Measurements from ENCODE around the gene CYB561D2.
A peak's percentile ranks its signal among the peaks of the same experiment; 100 is the strongest.

Gene CYB561D2

DNA sequence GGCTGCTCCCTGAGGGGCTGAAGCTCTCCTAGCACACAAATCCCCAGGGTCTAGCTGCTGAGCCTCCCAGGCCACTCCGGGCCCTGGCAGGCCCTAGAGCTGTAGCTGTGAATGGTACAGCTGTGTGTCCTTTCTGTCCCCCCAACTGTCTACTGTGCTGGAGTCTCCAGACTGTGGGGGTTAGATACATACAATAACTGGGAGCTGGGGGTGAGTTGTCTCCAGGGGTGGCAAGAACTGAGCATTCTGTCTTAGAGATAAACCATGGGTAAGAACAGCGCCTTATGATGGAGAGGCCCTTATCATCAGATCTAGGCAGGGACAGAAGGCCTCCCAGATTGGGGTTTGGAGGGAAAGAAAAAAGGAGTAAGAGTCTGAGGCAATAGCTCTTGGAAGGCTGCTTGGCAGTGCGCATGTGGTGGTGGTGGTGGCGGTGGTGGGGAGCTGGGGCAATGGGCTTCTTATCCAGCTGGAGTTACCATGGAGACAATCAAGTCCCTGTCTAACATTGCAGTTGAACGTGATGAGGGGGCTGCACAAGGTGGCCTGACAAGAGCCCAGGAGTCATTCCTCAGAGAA lies 3.6 kb downstream of the CYB561D2 start:
- no peak overlapping the region for H3K4me3 ChIP-seq (ENCODE audit: low read depth, low read length)
- TF ChIP-seq, protein P1, sequence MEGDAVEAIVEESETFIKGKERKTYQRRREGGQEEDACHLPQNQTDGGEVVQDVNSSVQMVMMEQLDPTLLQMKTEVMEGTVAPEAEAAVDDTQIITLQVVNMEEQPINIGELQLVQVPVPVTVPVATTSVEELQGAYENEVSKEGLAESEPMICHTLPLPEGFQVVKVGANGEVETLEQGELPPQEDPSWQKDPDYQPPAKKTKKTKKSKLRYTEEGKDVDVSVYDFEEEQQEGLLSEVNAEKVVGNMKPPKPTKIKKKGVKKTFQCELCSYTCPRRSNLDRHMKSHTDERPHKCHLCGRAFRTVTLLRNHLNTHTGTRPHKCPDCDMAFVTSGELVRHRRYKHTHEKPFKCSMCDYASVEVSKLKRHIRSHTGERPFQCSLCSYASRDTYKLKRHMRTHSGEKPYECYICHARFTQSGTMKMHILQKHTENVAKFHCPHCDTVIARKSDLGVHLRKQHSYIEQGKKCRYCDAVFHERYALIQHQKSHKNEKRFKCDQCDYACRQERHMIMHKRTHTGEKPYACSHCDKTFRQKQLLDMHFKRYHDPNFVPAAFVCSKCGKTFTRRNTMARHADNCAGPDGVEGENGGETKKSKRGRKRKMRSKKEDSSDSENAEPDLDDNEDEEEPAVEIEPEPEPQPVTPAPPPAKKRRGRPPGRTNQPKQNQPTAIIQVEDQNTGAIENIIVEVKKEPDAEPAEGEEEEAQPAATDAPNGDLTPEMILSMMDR (IDR thresholded peaks at IDR 0.05; ENCODE audit: low read depth, low read length), result no peak

DNA sequence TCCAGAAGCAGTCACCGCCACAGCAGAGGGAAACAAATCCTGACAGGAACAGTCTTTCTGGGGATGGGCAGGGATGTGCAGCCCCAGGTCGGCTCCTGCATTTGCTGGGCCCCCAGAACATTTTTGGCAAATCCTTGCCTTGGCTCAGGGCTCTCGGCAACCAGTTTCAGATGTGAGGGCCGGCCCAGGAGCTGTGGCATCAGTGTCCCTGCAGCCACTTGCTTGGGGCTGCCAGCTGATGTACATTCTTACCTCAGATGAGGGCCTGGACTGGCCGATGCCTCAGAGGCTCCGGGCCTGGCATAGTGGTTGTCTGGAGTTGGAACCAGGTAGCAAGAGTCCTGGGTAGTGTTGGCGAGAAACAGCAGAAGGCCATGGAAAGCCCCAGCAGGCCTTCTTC lies 4.2 kb downstream of the CYB561D2 start:
- TF ChIP-seq, protein P1 (IDR thresholded peaks at IDR 0.05; ENCODE audit: low read depth, low read length), result no peak
- H3K4me3 ChIP-seq (ENCODE audit: low read depth, low read length), result no peak overlapping the region

DNA sequence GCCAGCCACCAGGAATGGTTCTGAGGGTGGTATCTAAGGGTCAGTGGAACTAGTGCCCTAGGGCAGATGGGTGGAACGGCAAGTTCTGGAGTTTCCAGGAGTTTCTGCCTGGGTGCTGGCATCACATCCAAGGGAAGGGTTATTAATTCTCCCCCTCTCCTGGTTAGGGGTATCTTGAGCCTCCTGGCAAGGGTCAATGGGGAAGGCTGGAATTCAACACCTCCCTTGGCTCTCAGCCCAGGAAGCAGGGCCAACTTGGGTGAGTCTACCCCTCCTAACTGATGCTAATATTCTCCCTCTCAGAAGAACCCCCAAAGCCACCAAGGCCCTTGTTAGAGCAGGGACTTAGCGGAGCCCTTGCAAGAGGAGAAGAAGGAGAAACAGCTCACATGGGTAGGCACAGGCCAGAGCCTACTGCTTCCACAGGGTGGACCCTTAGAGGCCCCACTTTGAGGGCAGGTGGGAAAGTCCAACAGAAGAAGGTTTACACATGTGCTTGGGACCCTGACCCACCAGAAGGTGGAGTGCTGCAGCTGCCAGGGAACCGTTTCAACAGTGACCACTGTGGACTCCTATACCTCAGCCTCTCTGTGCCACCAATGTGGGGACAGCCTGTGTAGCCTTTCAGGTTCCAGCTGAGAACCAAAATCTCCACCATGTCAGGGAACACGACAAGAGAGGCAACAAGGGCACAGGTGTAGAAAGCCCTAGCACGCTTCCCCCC lies 5.3 kb downstream of the CYB561D2 start:
- TF ChIP-seq, protein P1 (IDR thresholded peaks at IDR 0.05; ENCODE audit: low read depth, low read length), result no peak
- peak overlapping the region; percentile 90 for H3K4me3 ChIP-seq (ENCODE audit: low read depth, low read length)

DNA sequence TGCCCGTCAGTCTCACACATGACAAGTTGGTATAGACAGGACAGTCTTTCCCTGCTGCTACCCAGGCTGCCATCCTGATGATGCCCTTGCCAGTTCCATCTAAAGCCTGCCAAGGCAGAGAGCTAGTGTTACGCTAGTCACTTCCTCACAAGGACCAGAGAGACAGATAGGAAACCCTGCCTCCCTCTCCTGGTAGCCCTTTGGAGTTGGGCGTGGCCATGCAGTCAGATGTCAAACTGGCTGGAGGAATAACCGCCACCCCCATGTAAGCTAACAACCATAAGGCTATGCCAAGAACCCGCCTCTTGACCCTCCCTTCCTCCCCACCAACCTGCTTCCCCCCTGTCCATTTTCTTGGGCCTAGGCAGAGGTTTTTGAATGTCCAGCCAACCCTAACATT lies 5.9 kb downstream of the CYB561D2 start:
- H3K4me3 ChIP-seq (ENCODE audit: low read depth, low read length), result peak overlapping the region; percentile 90
- TF ChIP-seq, protein P1 (IDR thresholded peaks at IDR 0.05; ENCODE audit: low read depth, low read length), result no peak

DNA sequence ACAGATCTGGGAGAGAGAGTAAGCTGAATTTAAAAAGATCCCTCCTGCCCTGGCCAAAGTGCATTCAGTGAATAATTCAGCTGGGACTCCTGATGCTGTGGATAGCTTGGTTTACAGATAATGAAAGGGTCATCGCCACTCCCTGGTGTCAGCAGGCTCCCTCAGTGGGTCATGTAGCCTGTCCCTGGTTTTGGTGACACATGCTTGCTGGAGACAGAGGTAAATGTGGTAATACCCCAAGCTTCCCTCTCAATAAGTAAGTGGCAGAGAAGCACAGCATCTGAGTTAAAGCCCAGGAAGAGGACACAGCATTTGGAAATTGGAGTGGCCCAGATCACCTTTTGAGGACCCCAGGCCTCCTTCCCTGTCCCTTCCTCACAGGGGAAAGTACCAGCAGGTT lies 6.8 kb downstream of the CYB561D2 start:
- H3K4me3 ChIP-seq (ENCODE audit: low read depth, low read length), result peak overlapping the region; percentile 90
- TF ChIP-seq, protein P1 (IDR thresholded peaks at IDR 0.05; ENCODE audit: low read depth, low read length), result no peak

DNA sequence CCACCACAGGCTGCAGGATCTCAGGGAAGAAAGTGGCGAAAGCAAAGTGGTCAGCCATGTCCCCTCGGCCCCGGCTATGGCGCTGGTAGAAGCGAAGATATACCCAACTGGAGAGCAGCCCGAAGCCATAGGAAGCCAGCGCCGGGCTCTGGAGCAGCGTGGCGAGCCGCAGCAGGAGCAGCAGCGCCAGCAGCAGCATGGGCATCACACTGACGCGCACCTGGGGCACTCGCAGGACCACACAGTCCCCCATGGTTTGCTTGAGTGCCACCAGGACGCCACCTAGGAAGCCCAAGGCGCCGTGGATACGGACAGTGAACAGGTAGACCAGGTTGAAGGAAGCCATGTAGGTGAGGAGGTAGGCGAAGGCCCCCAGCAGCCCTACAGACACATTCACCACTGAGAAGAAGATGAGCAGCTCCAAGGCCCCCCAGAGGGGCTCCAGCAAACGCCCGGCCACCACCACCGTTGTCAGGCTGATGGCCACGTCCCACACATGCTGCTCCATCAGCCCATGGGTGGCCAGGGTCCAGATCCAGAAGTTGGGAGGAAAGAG lies 7.8 kb downstream of the CYB561D2 start:
- TF ChIP-seq, protein P1 (IDR thresholded peaks at IDR 0.05; ENCODE audit: low read depth, low read length), result no peak
- H3K4me3 ChIP-seq (ENCODE audit: low read depth, low read length), result peak overlapping the region; percentile 90

Data from WI38 (cell line).